ENCODE data around the gene ENTR1.

ENTR1 gene

DNA sequence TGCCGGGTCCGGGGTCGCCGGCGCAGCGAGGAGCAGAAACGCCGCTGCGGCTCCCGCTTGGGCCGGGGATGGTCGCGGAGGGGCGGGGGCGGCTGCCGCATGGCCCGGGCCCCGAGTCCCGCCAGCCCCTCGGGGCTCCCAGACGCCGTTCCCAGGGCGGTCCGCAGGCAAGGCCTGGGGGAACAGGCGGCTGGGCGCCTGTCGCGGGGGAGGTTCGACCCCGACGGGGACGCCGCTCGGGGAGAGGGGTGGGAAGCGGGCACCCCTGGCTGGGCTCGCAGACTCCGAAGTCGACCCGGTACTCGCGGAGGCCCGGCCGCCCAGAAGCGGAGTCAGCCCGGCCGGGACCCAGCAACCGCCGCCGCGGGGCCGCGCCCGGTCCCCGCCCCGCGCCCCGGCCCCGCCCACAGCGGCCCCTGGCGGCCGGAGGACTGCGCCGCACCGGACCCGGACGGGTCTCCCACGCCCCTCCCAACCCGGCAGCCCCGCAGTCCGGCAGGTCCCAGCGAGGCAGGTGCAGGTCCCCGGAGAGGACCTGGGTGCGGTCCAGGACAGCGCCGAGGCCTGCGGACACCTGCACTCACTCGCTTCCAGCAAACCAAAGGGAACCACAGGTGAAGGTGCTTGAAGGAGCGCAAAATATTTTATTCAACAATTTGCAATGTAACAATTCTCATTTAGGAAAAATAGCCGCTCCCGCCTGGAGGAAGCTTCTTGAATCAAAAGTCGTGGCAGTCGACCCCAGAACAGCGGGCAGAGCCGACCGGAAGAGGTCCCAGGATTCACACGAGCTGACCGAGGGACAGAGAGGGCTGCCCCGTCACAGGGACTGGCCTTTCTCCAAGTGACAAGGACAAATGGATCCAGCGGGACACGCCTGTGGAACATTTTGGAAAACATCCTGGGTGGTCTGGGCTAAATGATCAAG lies 29.3 kb upstream of the ENTR1 start, which contains the start of gene INPP5E:
Gene INPP5E, minus strand, starts transcription at position 365 of the 928 bp plus-strand sequence. CDS start 426 bp downstream, outside the sequence.
- TF ChIP-seq CTCF (IDR thresholded peaks at IDR 0.05; ENCODE audit: control extremely low read depth, extremely low read depth, low read depth, missing control alignments): peak; percentile 74
- POLR2A ChIA-PET: no interaction called here
- peak; percentile 96 for DNase-seq (ENCODE audit: extremely low spot score)
- CTCF ChIA-PET: interaction anchor here (0.7 to 1.4 kb wide), 14 partner anchors 9 to 242 kb away, joined by 3 to 7 read pairs (median 3); no protein-coding TSS in a partner anchor

GRCh38 chr9:136438548-136439480 lies 28.4 kb upstream of the ENTR1 start:
- no peak for TF ChIP-seq CTCF (IDR thresholded peaks at IDR 0.05; ENCODE audit: control extremely low read depth, extremely low read depth, low read depth, missing control alignments)
- ChIA-PET CTCF (interaction anchor here (0.7 to 1.4 kb wide), 2 partner anchors 14 to 26 kb away, joined by 3 to 6 read pairs; no protein-coding TSS in a partner anchor), POLR2A (no interaction called here)
- peak; percentile 84 for DNase-seq (ENCODE audit: extremely low spot score)

- no peak for TF ChIP-seq CTCF (IDR thresholded peaks at IDR 0.05; ENCODE audit: control extremely low read depth, extremely low read depth, low read depth, missing control alignments)
- CTCF ChIA-PET: interaction anchor here (1.4 kb wide), 1 partner anchor 13 kb away, joined by 6 read pairs; no protein-coding TSS in a partner anchor
- DNase-seq (ENCODE audit: extremely low spot score): no peak
- POLR2A ChIA-PET: no interaction called here
Measured at GRCh38 chr9:136437839-136438547, 27.6 kb upstream of the ENTR1 start.

DNA sequence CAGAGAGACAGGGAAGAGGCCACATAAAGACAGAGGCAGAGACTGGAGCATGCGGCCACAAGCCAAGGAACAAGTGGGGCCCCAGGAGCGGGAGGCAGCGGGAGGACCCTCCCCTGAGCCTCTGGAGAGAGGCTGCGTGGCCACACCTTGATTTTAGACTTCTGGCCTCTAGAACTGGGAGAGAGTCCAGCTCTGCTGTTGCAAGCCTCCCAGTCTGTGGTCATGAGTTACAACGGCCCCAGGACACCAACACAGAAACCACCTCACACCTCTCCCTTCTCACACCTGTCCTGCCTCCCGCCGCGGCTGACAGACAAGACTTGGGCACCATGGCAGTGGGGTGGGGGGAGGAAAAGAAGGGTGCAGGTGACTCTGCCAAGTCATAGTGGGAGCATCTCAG lies 27.0 kb upstream of the ENTR1 start:
- DNase-seq (ENCODE audit: extremely low spot score): no peak
- CTCF ChIA-PET: no interaction called here
- POLR2A ChIA-PET: no interaction called here
- TF ChIP-seq CTCF (IDR thresholded peaks at IDR 0.05; ENCODE audit: control extremely low read depth, extremely low read depth, low read depth, missing control alignments): no peak

GRCh38 chr9:136436055-136436634 lies 25.7 kb upstream of the ENTR1 start:
- CTCF ChIA-PET: interaction anchor here (0.7 to 2.8 kb wide), 3 partner anchors 9 to 49 kb away, joined by 3 to 10 read pairs (median 4); no protein-coding TSS in a partner anchor
- TF ChIP-seq CTCF (IDR thresholded peaks at IDR 0.05; ENCODE audit: control extremely low read depth, extremely low read depth, low read depth, missing control alignments): no peak
- no peak for DNase-seq (ENCODE audit: extremely low spot score)
- POLR2A ChIA-PET: no interaction called here
